Glutamatergic neuron (in vitro differentiated cells): ENCODE data around the gene SLC38A6. TPM values are rescaled to one million over a fixed set of nuclear protein-coding genes. Genes with fewer than 3 reads are reported as not detected.

ENCODE experiments used
- DNase-seq: peaks from one replicate; pipeline ENCODE4 v3.0.0; 2022
- H3K27ac Mint-ChIP-seq: one replicate; pipeline ENCODE4 v1.8.0; 2020; ENCODE audit warnings: mild to moderate bottlenecking, mixed read lengths, inconsistent platforms; ENCODE audit not compliant: unreplicated experiment
- H3K27me3 Mint-ChIP-seq: one replicate; pipeline ENCODE4 v1.8.0; 2020; ENCODE audit warnings: mild to moderate bottlenecking, moderate library complexity, mixed read lengths, inconsistent platforms; ENCODE audit not compliant: unreplicated experiment
- H3K36me3 Mint-ChIP-seq: one replicate; pipeline ENCODE4 v1.8.0; 2020; ENCODE audit warnings: mild to moderate bottlenecking, mixed read lengths, inconsistent platforms; ENCODE audit not compliant: unreplicated experiment
- H3K4me1 Mint-ChIP-seq: one replicate; pipeline ENCODE4 v1.8.0; 2020; ENCODE audit warnings: mild to moderate bottlenecking, low read depth, mixed read lengths, inconsistent platforms; ENCODE audit not compliant: unreplicated experiment
- H3K4me3 Mint-ChIP-seq: one replicate; pipeline ENCODE4 v1.8.0; 2020; ENCODE audit warnings: mild to moderate bottlenecking, mixed read lengths, inconsistent platforms; ENCODE audit not compliant: unreplicated experiment
- H3K9me3 Mint-ChIP-seq: one replicate; pipeline ENCODE4 v1.8.0; 2020; ENCODE audit warnings: mild to moderate bottlenecking, moderate library complexity, mixed read lengths, inconsistent platforms; ENCODE audit not compliant: unreplicated experiment
- total RNA-seq: library from RNA; stranded (reverse); fragmentation: NEBNext Ultra II Directional; extraction: Animal tissue kit (Norgen Biotek cat#: 25700); gene quantifications from one replicate; pipeline ENCODE4 v1.2.1, GENCODE V29; 2021; ENCODE audit not compliant: unreplicated experiment
- TF ChIP-seq, protein P1 (sequence below): fragments of 200-600 bp; sonication (generic); IDR thresholded peaks from one replicate; pipeline ENCODE4 v1.5.0; 2021; ENCODE audit not compliant: partially characterized antibody, unreplicated experiment

The SLC38A6 gene
- total RNA-seq, 1 donor from 2014 or later = 20.2 TPM

DNA sequence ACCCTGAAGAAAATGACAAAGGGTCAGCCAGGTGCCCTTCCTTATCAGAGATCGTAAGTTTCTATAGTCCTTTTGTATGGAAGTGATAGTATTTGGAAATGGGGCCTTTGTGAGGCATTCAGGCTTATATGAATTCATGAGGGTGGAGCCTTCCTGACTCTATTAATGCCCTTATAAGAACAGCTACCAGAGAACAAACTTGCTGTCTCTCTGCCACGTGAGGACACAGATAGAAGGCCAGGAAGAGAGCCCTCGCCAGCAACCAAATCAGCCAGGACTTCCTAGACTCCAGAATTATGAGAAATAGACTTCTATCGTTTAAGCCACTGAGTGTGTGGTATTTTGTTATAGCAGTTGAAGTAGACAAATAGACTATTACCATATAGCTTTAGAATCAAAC, 36.8 kb upstream of the SLC38A6 start:
- H3K27ac Mint-ChIP-seq = no peak overlapping the region
- TF ChIP-seq, protein P1, sequence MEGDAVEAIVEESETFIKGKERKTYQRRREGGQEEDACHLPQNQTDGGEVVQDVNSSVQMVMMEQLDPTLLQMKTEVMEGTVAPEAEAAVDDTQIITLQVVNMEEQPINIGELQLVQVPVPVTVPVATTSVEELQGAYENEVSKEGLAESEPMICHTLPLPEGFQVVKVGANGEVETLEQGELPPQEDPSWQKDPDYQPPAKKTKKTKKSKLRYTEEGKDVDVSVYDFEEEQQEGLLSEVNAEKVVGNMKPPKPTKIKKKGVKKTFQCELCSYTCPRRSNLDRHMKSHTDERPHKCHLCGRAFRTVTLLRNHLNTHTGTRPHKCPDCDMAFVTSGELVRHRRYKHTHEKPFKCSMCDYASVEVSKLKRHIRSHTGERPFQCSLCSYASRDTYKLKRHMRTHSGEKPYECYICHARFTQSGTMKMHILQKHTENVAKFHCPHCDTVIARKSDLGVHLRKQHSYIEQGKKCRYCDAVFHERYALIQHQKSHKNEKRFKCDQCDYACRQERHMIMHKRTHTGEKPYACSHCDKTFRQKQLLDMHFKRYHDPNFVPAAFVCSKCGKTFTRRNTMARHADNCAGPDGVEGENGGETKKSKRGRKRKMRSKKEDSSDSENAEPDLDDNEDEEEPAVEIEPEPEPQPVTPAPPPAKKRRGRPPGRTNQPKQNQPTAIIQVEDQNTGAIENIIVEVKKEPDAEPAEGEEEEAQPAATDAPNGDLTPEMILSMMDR = no peak

DNA sequence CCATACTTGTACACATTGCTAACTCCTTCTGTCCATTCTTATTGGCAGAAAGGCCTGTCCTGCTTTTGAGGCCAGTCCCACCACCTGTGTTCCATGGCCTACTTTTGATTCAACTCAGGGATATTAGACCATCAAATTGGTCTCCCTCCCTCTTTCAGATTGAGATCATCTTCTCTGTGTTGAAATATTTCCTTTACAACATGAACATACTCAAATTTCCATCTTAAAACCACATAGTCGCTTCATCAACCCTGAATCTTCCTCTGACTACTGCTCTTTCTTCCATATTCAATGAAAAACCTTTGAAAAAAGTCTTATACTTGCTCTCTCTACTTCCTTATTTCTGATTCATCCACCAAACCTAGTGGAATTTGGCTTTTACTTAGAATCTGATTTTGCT, 35.1 kb upstream of the SLC38A6 start:
- Mint-ChIP-seq H3K27me3 (no peaks in the 10 kb centered on the region), H3K4me3 (no peak overlapping the region), H3K4me1 (peaks cover 6% of the 10 kb centered on the region), H3K9me3 (peaks cover 3% of the 10 kb centered on the region), H3K27ac (no peak overlapping the region), H3K36me3 (no peaks in the 10 kb centered on the region)
- TF ChIP-seq, protein P1 = no peak
- no peak for DNase-seq

More for the DNA sequence above, 36.8 kb upstream of the SLC38A6 start:
- DNase-seq = no peak
- Mint-ChIP-seq H3K27me3 (no peaks in the 10 kb centered on the region), H3K36me3 (no peaks in the 10 kb centered on the region), H3K4me3 (no peak overlapping the region), H3K4me1 (peaks cover 6% of the 10 kb centered on the region), H3K9me3 (peaks cover 3% of the 10 kb centered on the region)

DNA sequence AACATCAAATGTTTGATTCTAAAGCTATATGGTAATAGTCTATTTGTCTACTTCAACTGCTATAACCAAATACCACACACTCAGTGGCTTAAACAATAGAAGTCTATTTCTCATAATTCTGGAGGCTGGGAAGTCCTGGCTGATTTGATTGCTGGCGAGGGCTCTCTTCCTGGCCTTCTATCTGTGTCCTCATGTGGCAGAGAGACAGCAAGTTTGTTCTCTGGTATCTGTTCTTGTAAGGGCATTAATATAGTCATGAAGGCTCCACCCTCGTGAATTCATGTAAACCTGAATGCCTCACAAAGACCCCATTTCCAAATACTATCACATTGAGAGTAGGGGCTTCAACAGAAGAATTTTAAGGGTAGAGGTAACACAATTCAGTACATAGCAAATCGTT, 34.3 kb upstream of the SLC38A6 start:
- DNase-seq = no peak
- TF ChIP-seq, protein P1 = no peak
- Mint-ChIP-seq H3K36me3 (no peaks in the 10 kb centered on the region), H3K27ac (no peak overlapping the region), H3K4me1 (peaks cover 6% of the 10 kb centered on the region), H3K9me3 (peaks cover 3% of the 10 kb centered on the region), H3K27me3 (no peaks in the 10 kb centered on the region), H3K4me3 (no peak overlapping the region)

DNA sequence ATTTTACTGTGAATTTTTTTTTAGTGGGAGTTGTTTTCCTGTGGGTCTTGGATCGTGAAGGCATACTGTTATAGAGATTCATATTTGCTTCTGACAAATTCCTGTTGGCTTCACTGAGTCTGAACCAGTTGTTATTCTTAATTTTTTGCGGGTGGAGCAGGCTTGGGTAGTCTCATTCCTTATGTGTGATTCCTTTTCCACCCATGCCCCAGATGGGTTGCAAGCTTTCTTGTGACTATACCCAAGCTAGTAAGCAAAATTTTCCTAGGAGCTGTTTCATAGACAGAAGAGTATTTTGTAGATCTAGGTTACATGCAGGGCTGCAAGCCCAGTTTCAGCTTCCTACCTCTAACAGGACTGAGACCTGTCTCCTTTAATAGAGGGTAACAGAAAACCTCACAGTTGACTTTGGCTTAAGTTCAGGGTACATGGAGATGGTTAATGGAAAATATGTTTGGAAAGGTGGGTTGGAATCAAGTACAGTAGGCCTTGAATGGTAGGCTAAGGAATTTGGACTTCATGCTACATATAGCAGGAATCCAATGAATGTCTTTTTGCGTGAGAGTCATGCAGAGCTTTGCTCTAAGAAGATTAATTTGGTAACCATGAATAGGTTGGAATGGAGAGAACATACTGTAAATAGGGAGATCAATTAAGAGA, 29.1 kb upstream of the SLC38A6 start:
- Mint-ChIP-seq H3K9me3 (peaks cover 2% of the 10 kb centered on the region), H3K27ac (no peak overlapping the region), H3K36me3 (peaks cover 7% of the 10 kb centered on the region), H3K27me3 (peaks cover under 1% of the 10 kb centered on the region), H3K4me1 (no peaks in the 10 kb centered on the region), H3K4me3 (no peak overlapping the region)
- no peak for DNase-seq
- TF ChIP-seq, protein P1 = no peak

DNA sequence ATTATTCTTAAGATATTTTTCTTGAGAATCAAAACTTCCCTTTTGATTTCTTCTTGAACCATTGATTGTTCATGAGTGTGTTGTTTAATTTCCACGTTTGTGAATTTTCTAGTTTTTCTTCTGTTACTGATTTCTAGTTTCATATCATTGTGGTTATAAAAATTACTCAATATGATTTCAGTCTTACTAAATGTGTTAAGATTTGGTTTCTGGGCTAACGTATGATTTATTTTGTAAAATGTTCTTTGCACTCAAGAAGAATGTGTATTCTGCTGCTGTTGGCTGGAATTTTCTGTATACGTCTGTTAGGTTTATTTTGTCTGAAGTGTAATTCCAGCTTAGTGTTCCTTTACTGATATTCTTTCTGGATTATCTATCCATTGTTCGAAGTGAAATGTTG, 24.8 kb upstream of the SLC38A6 start:
- TF ChIP-seq, protein P1 = no peak
- DNase-seq = no peak
- H3K36me3 Mint-ChIP-seq = peaks cover 28% of the 10 kb centered on the region
- H3K9me3 Mint-ChIP-seq = peaks cover 21% of the 10 kb centered on the region
- H3K27me3 Mint-ChIP-seq = peaks cover 7% of the 10 kb centered on the region
- no peak overlapping the region for H3K4me3 Mint-ChIP-seq
- H3K27ac Mint-ChIP-seq = no peak overlapping the region
- no peaks in the 10 kb centered on the region for H3K4me1 Mint-ChIP-seq
